GM23248 (cell line): ENCODE measurements around the gene CD74. TPM values are rescaled to one million over a fixed set of nuclear protein-coding genes. Genes with fewer than 3 reads are reported as not detected.

Source experiments
- DNase-seq: peaks from one replicate; pipeline ENCODE4 v3.0.0-alpha.2; 2015
- H2AFZ ChIP-seq: fragments of 200-600 bp; sonication (generic); 2 replicates; pipeline ENCODE4 v1.6.1; 2016; ENCODE audit warnings: antibody characterized with exemption
- H3F3A ChIP-seq: fragments of 200-600 bp; sonication (generic); 2 replicates; pipeline ENCODE4 v1.6.1; 2016; ENCODE audit warnings: mild to moderate bottlenecking, antibody characterized with exemption, mixed run types; ENCODE audit not compliant: insufficient read depth
- H3K27ac ChIP-seq: fragments of 200-600 bp; sonication (generic); 2 replicates; pipeline ENCODE4 v1.5.1; 2016; ENCODE audit warnings: mild to moderate bottlenecking
- H3K27me3 ChIP-seq: fragments of 200-600 bp; sonication (generic); replicated peaks from 2 replicates; pipeline ENCODE4 v1.6.1; 2016; ENCODE audit warnings: mild to moderate bottlenecking; ENCODE audit not compliant: insufficient read depth
- H3K36me3 ChIP-seq: fragments of 200-600 bp; sonication (generic); 2 replicates; pipeline ENCODE4 v1.6.1; 2016; ENCODE audit warnings: low read depth, mild to moderate bottlenecking
- H3K4me1 ChIP-seq: fragments of 200-600 bp; sonication (generic); 2 replicates; pipeline ENCODE4 v1.6.1; 2016; ENCODE audit warnings: mild to moderate bottlenecking; ENCODE audit not compliant: insufficient read depth
- H3K4me2 ChIP-seq: fragments of 200-600 bp; sonication (generic); one replicate; pipeline ENCODE4 v1.6.1; 2016; ENCODE audit warnings: mild to moderate bottlenecking; ENCODE audit not compliant: unreplicated experiment
- H3K4me3 ChIP-seq: fragments of 200-600 bp; sonication (generic); 2 replicates; pipeline ENCODE4 v1.5.1; 2016; ENCODE audit warnings: mild to moderate bottlenecking
- H3K79me2 ChIP-seq: fragments of 200-600 bp; sonication (generic); 2 replicates; pipeline ENCODE4 v1.6.1; 2016; ENCODE audit warnings: mild to moderate bottlenecking; ENCODE audit not compliant: insufficient read depth
- H3K9ac ChIP-seq: fragments of 200-600 bp; sonication (generic); 2 replicates; pipeline ENCODE4 v1.6.1; 2016; ENCODE audit warnings: mild to moderate bottlenecking
- H3K9me2 ChIP-seq: fragments of 200-600 bp; sonication (generic); 2 replicates; pipeline ENCODE4 v1.6.1; 2016; ENCODE audit warnings: mixed run types, mild to moderate bottlenecking, moderate library complexity; ENCODE audit not compliant: insufficient read depth
- H3K9me3 ChIP-seq: fragments of 200-600 bp; sonication (generic); one replicate; pipeline ENCODE4 v1.6.1; 2017; ENCODE audit warnings: low read depth
- H4K20me1 ChIP-seq: fragments of 200-600 bp; sonication (generic); 2 replicates; pipeline ENCODE4 v1.6.0; 2016; ENCODE audit not compliant: insufficient read depth
- EZH2 ChIP-seq: fragments of 200-600 bp; sonication (generic); IDR thresholded peaks from 2 replicates; pipeline ENCODE4 v1.6.1; 2018; ENCODE audit warnings: antibody characterized with exemption, mild to moderate bottlenecking; ENCODE audit not compliant: insufficient read depth, poor library complexity, severe bottlenecking
- EZH2phosphoT487 ChIP-seq: fragments of 200-600 bp; sonication (generic); IDR thresholded peaks from 2 replicates; pipeline ENCODE4 v1.6.1; 2018; ENCODE audit warnings: antibody characterized with exemption, moderate library complexity, mild to moderate bottlenecking, low read depth; ENCODE audit not compliant: insufficient read depth
- WGBS, 2 experiments: methylation state at CpG; one replicate each; pipeline ENCODE4 v1.1.6; 2015 to 2017; ENCODE audit warnings: low lambda C conversion rate in 2 of 2, low coverage in 1 of 2; ENCODE audit errors: missing lambda C conversion rate in 2 of 2; 5-methylcytosine and 5-hydroxymethylcytosine counted together
- in situ Hi-C: fragments of 300-500 bp; cut with MboI; formaldehyde crosslinking; loops from 2 replicates; pipeline ENCODE4 v1.15.0; 2020
- polyA plus RNA-seq: library from polyadenylated mRNA; unstranded; fragments of >200 nt; fragmentation: Nextera tagmentation; extraction: Ambion mirVana; gene quantifications from 2 replicates; pipeline ENCODE4 v1.2.1, GENCODE V29; 2016
- total RNA-seq: library from RNA; depleted of rRNA; stranded (reverse); fragments of >200 nt; shearing (Covaris generic); gene quantifications from 2 replicates; pipeline ENCODE4 v1.2.3, GENCODE V29; 2014

CD74 gene
- total and polyA plus RNA-seq, 2 experiments from 2014 or later, result 2.7 TPM; not detected in 1

DNA sequence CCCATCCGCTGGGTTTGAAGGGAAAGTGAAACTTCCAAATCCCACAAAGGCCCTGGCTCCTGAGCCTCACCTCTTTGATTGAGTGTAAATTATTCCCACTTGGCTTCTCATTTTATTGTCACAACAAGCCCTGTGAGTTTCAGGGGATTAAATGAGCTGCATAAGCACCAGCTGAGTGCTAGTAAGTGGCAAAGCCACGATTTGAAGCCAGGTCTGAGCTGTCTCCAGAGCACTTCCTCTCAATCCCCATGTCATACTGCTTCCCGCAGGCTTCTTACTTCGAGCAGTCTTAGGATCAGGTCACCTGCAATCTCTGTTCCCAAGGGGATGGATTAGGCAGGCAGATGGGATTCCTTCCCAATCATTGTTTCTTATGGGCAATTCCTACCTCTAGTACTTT lies 18.9 kb upstream of the CD74 start:
- Histone ChIP-seq H3K4me2 (no peak overlapping the region), H3K9ac (no peak overlapping the region), H3K36me3 (no peaks in the 10 kb centered on the region), H3K79me2 (no peaks in the 10 kb centered on the region), H3K27me3 (no peaks in the 10 kb centered on the region), H3K27ac (no peak overlapping the region), H3K4me1 (peaks cover 6% of the 10 kb centered on the region; the same call in 1 of the 2 replicates), H3F3A (no peaks in the 10 kb centered on the region), H3K9me2 (no peaks in the 10 kb centered on the region), H3K4me3 (no peak overlapping the region), H3K9me3 (no peaks in the 10 kb centered on the region), H4K20me1 (no peaks in the 10 kb centered on the region), H2AFZ (no peak overlapping the region)
- WGBS, 2 experiments, result 57 to 60% methylated on average over 4 of the region's 4 CpGs
- no peak for DNase-seq
- in situ Hi-C loops, result loop anchor here (25.0 kb wide), 1 partner anchor 594 kb away; no protein-coding TSS in a partner anchor
- no peak for TF ChIP-seq EZH2phosphoT487

DNA sequence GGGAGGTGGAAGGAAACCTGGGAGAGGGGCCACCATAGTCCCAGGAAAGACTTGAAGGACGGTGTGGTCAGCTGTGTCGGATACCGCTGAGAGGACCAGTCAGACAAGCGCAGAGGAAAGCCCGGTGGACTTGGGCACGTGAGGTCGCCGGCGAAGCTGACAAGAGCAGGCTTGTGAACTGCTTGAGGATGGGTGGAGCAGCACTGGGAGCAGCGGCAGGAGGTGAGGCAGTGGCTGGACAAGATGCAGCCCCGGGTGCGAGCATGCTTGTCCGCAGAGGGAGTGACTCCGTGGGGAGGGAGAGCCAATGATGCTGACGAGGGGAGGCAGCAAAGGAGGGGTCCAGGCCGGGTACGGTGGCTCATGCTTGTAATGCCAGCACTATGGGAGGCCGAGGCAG lies 18.3 kb upstream of the CD74 start:
- no peak for TF ChIP-seq EZH2
- no peak for TF ChIP-seq EZH2phosphoT487
- H3F3A ChIP-seq, result no peaks in the 10 kb centered on the region
- H2AFZ ChIP-seq, result no peak overlapping the region
- H3K27ac ChIP-seq, result no peak overlapping the region
- no peaks in the 10 kb centered on the region for H3K9me2 ChIP-seq
- in situ Hi-C loops, result loop anchor here (25.0 kb wide), 1 partner anchor 594 kb away; no protein-coding TSS in a partner anchor
- H3K4me1 ChIP-seq, result peaks cover 6% of the 10 kb centered on the region; the same call in 1 of the 2 replicates
- no peak overlapping the region for H3K4me2 ChIP-seq
- no peaks in the 10 kb centered on the region for H3K27me3 ChIP-seq
- DNase-seq, result no peak
- no peak overlapping the region for H3K4me3 ChIP-seq
- H3K36me3 ChIP-seq, result no peaks in the 10 kb centered on the region
- H3K9me3 ChIP-seq, result no peaks in the 10 kb centered on the region
- H3K9ac ChIP-seq, result no peak overlapping the region
- no peaks in the 10 kb centered on the region for H4K20me1 ChIP-seq
- WGBS, 2 experiments, result 91 to 92% methylated on average over 16 to 18 of the region's 18 CpGs
- H3K79me2 ChIP-seq, result no peaks in the 10 kb centered on the region

DNA sequence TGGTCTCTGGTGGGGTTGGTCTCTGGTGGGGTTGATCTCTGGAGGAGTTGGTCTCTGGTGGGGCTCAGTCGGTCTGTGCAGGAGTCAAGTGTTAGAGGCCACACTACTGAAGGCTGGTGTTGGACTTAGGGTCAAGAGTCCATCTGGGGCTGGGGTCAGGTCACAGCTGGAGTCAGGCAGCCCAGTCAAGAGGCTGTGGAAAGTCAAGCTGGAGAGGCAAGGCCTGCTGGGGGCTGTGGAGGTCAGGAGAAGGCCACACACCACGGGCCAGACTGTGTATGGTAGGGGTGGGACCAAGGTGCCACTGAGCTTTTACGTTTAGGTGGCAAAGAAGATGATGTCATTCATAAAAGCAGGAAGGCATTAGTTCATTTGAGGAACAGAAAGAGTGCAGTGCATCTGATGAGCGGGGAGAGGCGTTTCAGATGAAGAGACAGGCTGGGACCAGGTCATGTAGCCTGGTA lies 16.7 kb upstream of the CD74 start:
- H3F3A ChIP-seq, result no peaks in the 10 kb centered on the region
- no peaks in the 10 kb centered on the region for H3K79me2 ChIP-seq
- no peak for TF ChIP-seq EZH2phosphoT487
- no peak for TF ChIP-seq EZH2
- no peaks in the 10 kb centered on the region for H4K20me1 ChIP-seq
- H3K4me2 ChIP-seq, result no peak overlapping the region
- H3K9me3 ChIP-seq, result no peaks in the 10 kb centered on the region
- H3K27me3 ChIP-seq, result no peaks in the 10 kb centered on the region
- in situ Hi-C loops, result loop anchor here (25.0 kb wide), 1 partner anchor 592 kb away; no protein-coding TSS in a partner anchor
- H3K27ac ChIP-seq, result no peak overlapping the region
- no peak for DNase-seq
- peaks cover 3% of the 10 kb centered on the region; the same call in 1 of the 2 replicates for H3K4me1 ChIP-seq
- H3K4me3 ChIP-seq, result no peak overlapping the region
- 59 to 65% methylated on average over 5 of the region's 5 CpGs for WGBS, 2 experiments
- H2AFZ ChIP-seq, result no peak overlapping the region
- no peaks in the 10 kb centered on the region for H3K9me2 ChIP-seq
- H3K36me3 ChIP-seq, result no peaks in the 10 kb centered on the region
- no peak overlapping the region for H3K9ac ChIP-seq

DNA sequence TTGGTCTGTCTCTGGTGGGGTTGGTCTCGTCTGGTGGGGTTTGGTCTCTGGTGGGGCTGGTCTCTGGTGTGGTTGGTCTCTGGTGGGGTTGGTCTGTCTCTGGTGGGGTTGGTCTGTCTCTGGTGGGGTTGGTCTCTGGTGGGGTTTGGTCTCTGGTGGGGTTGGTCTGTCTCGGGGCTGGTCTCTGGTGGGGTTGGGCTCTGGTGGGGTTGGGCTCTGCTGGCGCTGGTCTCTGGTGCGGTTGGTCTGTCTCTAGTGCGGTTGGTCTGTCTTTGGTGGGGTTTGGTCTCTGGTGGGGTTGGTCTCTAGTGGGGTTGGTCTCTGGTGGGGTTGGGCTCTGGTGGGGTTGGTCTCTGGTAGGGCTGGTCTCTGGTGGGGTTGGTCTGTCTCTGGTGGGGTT lies 16.3 kb upstream of the CD74 start:
- H2AFZ ChIP-seq, result no peak overlapping the region
- H3K9me2 ChIP-seq, result no peaks in the 10 kb centered on the region
- H3K4me3 ChIP-seq, result no peak overlapping the region
- H4K20me1 ChIP-seq, result no peaks in the 10 kb centered on the region
- no peak overlapping the region for H3K27ac ChIP-seq
- H3K79me2 ChIP-seq, result no peaks in the 10 kb centered on the region
- H3K36me3 ChIP-seq, result no peaks in the 10 kb centered on the region
- no peaks in the 10 kb centered on the region for H3K9me3 ChIP-seq
- no peak overlapping the region for H3K9ac ChIP-seq
- H3K27me3 ChIP-seq, result no peaks in the 10 kb centered on the region
- in situ Hi-C loops, result loop anchor here (25.0 kb wide), 1 partner anchor 592 kb away; no protein-coding TSS in a partner anchor
- no peak for TF ChIP-seq EZH2
- TF ChIP-seq EZH2phosphoT487, result no peak
- no peak overlapping the region for H3K4me2 ChIP-seq
- WGBS, 2 experiments, result 85 to 94% methylated on average over 5 of the region's 5 CpGs
- no peaks in the 10 kb centered on the region for H3F3A ChIP-seq
- H3K4me1 ChIP-seq, result no peaks in the 10 kb centered on the region
- DNase-seq, result no peak
